Measurements from ENCODE around the gene WDR44. TPM values are rescaled to one million over a fixed set of nuclear protein-coding genes. Genes with fewer than 3 reads are reported as not detected.

The WDR44 gene
- total and polyA plus RNA-seq, 7 donors: 3.0 to 23.2 (median 17.0) TPM

DNA sequence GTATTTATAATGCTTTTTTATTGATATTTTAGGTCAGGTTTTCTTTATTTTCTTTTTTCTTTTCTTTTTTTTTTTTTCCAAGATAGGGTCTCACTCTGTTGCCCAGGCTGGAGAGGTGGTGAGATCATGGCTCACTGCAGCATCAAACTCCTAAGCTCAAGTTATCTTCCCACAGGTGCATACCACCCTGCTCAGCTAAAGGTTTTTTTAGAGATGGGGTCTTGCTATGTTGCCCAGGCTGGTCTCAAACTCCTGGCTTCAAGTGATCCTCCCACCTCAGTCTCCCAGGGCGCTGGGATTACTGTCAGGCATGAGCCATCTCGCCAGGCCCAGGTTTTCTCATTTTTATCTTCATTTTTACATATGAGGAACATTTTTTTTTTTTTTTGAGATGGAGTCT is 3.3 kb downstream of the WDR44 start:
- DNase-seq: no peak
- TF ChIP-seq POLR2AphosphoS5 (IDR thresholded peaks at IDR 0.05) (no peak), EP300 (IDR thresholded peaks at IDR 0.05) (no peak), POLR2A (IDR thresholded peaks at IDR 0.05) (no peak)
- TF ChIP-seq, protein P1, sequence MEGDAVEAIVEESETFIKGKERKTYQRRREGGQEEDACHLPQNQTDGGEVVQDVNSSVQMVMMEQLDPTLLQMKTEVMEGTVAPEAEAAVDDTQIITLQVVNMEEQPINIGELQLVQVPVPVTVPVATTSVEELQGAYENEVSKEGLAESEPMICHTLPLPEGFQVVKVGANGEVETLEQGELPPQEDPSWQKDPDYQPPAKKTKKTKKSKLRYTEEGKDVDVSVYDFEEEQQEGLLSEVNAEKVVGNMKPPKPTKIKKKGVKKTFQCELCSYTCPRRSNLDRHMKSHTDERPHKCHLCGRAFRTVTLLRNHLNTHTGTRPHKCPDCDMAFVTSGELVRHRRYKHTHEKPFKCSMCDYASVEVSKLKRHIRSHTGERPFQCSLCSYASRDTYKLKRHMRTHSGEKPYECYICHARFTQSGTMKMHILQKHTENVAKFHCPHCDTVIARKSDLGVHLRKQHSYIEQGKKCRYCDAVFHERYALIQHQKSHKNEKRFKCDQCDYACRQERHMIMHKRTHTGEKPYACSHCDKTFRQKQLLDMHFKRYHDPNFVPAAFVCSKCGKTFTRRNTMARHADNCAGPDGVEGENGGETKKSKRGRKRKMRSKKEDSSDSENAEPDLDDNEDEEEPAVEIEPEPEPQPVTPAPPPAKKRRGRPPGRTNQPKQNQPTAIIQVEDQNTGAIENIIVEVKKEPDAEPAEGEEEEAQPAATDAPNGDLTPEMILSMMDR (IDR thresholded peaks at IDR 0.05): no peak
- intact Hi-C loops (cut with DNase I): loop anchor here (5.0 to 10.0 kb wide), 3 partner anchors 148 to 886 kb away; partner anchors contain the start of genes DOCK11, KLHL13 and PGRMC1
- H3K4me3 ChIP-seq: no peak overlapping the region
- H3K9me3 ChIP-seq: no peaks in the 10 kb centered on the region
- no peak overlapping the region for H3K27ac ChIP-seq
- H3K27me3 ChIP-seq: peaks cover 0 to 3% (median 0%) of the 10 kb centered on the region in 3 donors
- no peaks in the 10 kb centered on the region for H3K36me3 ChIP-seq
- peaks cover 0 to 24% (median 20%) of the 10 kb centered on the region in 4 donors for H3K4me1 ChIP-seq
- WGBS, 2 donors: 95 to 97% methylated on average over 2 of the region's 2 CpGs

DNA sequence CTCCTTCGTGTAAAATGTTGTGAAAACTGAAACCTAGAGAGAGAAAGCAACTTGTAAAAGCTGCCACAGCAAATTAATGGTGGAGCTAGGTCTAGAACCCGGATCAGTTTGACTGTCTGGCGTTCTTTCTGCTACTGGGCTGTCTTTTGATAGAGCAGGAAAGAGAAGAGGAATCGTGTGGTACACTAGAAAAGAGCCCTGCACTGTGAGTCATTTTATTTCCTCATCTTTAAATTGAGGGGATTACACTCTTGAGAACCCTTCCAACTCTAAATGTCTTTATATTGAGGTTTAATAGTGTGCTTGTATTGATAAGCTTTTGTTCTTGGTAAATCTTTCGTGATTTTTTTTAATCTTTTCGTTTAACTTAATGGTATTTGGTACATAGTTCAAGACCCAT is 4.3 kb downstream of the WDR44 start:
- peak overlapping the region in 2 of 4 donors; percentile 19 to 40 for H3K27ac ChIP-seq
- 44 to 58% methylated on average over 6 of the region's 6 CpGs for WGBS, 2 donors

DNA sequence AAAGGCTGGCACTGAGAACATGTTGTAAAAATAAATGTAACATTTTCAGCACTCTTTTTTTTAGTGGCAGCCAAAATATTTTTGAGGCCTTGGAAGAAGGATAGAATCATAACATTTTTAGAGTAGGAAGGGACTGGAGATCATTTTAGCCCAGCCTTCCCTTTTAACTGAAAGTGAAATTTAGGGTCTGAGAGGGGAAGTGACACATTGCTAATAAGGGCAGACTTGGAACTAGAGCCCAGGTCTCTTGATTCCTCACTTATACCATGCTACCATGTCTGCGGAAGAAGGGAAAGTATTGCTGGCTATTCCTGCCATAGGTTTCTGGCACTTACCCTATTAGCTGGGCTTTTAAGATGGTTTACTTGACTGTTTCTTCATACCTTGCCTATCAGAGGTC is 4.8 kb downstream of the WDR44 start:
- peaks cover 0 to 24% (median 18%) of the 10 kb centered on the region in 4 donors for H3K4me1 ChIP-seq
- H3K36me3 ChIP-seq: no peaks in the 10 kb centered on the region
- WGBS, 2 donors: 83 to 88% methylated on average over 1 of the region's 1 CpG
- TF ChIP-seq EP300 (IDR thresholded peaks at IDR 0.05): no peak
- TF ChIP-seq POLR2A (IDR thresholded peaks at IDR 0.05): no peak
- TF ChIP-seq, protein P1 (IDR thresholded peaks at IDR 0.05): no peak
- TF ChIP-seq POLR2AphosphoS5 (IDR thresholded peaks at IDR 0.05): no peak
- no peak for DNase-seq
- no peak overlapping the region for H3K4me3 ChIP-seq
- no peaks in the 10 kb centered on the region for H3K9me3 ChIP-seq
- intact Hi-C loops (cut with DNase I): no loop called here
- peak overlapping the region in 1 of 4 donors; percentile 40 for H3K27ac ChIP-seq
- H3K27me3 ChIP-seq: peaks cover 0 to 3% (median 0%) of the 10 kb centered on the region in 3 donors

More for the DNA sequence above, 4.3 kb downstream of the WDR44 start:
- no peaks in the 10 kb centered on the region for H3K36me3 ChIP-seq
- no peaks in the 10 kb centered on the region for H3K9me3 ChIP-seq
- H3K4me3 ChIP-seq: no peak overlapping the region
- intact Hi-C loops (cut with DNase I): no loop called here
- H3K4me1 ChIP-seq: peaks cover 0 to 24% (median 18%) of the 10 kb centered on the region in 4 donors
- peaks cover 0 to 3% (median 0%) of the 10 kb centered on the region in 3 donors for H3K27me3 ChIP-seq
- DNase-seq: no peak
- TF ChIP-seq EP300 (IDR thresholded peaks at IDR 0.05): no peak
- TF ChIP-seq POLR2A (IDR thresholded peaks at IDR 0.05): no peak
- TF ChIP-seq, protein P1 (IDR thresholded peaks at IDR 0.05): no peak
- no peak for TF ChIP-seq POLR2AphosphoS5 (IDR thresholded peaks at IDR 0.05)

DNA sequence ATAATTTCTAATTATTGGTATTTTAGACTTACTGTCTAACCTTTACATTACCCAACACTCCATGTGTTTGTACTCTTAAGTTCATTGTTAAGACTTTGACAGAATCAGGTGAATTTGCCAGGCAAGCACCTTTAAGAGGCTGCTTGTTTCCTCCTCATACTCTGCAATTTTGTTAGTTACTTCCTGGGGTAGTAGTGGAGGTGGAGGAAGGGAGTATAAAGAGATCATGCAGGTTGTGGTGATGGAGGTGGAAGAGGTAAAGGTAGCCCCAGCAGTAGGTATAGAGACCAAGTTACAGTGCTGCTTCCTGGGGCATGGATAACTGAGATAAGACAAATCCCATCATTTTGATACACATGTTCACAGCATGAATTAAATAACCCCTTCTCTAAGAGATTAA is 6.7 kb downstream of the WDR44 start:
- no peak overlapping the region for H3K27ac ChIP-seq
- no peak for DNase-seq
- TF ChIP-seq EP300 (IDR thresholded peaks at IDR 0.05): no peak
- TF ChIP-seq POLR2A (IDR thresholded peaks at IDR 0.05): no peak
- TF ChIP-seq POLR2AphosphoS5 (IDR thresholded peaks at IDR 0.05): no peak
- H3K27me3 ChIP-seq: peaks cover 0 to 3% (median 0%) of the 10 kb centered on the region in 3 donors
- intact Hi-C loops (cut with DNase I): no loop called here
- no peak overlapping the region for H3K4me3 ChIP-seq
- H3K9me3 ChIP-seq: no peaks in the 10 kb centered on the region
- H3K36me3 ChIP-seq: no peaks in the 10 kb centered on the region
- H3K4me1 ChIP-seq: peaks cover 0 to 24% (median 17%) of the 10 kb centered on the region in 4 donors

DNA sequence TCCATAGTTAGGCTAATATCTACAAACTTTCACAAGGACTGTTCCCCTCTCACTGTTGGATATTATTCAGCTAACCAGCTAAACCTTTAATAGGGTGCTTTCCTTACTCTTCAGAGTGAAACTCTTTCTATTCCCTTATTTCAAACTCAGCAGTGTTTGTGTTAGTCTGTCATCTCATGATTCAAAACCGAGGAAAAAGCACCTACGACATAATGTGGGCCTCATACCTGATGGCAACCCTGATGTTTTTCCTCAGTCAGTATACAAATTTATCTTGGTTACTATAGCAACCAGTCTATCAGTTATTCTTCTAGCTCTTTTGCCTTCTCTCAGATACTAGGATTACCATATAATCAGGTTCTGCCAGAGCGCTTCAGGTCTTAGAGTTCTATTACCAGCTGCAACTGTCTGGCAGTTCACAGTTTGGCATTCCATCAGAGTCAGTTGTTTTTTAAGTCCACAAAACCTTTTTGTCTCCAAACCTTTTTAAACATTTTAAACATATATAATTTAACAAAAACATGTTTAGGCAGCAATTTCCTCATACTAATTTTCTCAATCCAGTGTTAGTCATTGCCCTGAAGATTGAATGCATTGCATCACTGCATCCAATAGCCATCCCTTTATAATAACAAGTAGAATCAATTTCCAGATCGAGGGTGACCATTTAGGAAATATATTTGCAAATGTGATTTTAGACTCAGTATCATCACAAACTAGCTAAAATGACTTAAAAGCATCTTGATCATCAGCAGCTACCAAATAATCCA is 7.4 kb downstream of the WDR44 start:
- peaks cover 0 to 21% (median 12%) of the 10 kb centered on the region in 4 donors for H3K4me1 ChIP-seq
- TF ChIP-seq EP300 (IDR thresholded peaks at IDR 0.05): no peak
- TF ChIP-seq, protein P1 (IDR thresholded peaks at IDR 0.05): no peak
- TF ChIP-seq POLR2AphosphoS5 (IDR thresholded peaks at IDR 0.05): no peak
- no peak for TF ChIP-seq POLR2A (IDR thresholded peaks at IDR 0.05)
- H3K27me3 ChIP-seq: peaks cover 0 to 3% (median 0%) of the 10 kb centered on the region in 3 donors
- intact Hi-C loops (cut with DNase I): no loop called here
- WGBS, 2 donors: 73 to 77% methylated on average over 4 of the region's 4 CpGs
- H3K27ac ChIP-seq: no peak overlapping the region
- H3K9me3 ChIP-seq: no peaks in the 10 kb centered on the region
- DNase-seq: no peak
- no peak overlapping the region for H3K4me3 ChIP-seq
- H3K36me3 ChIP-seq: no peaks in the 10 kb centered on the region
